HG02938 (cell line): ENCODE data around the gene PDGFRB.

ENCODE experiments used
- ATAC-seq: cut with Tn5 transposase; IDR thresholded peaks from one replicate; pipeline ENCODE4 v1.9.1; 2021; ENCODE audit warnings: mild to moderate bottlenecking, moderate library complexity; ENCODE audit not compliant: unreplicated experiment

Gene PDGFRB

DNA sequence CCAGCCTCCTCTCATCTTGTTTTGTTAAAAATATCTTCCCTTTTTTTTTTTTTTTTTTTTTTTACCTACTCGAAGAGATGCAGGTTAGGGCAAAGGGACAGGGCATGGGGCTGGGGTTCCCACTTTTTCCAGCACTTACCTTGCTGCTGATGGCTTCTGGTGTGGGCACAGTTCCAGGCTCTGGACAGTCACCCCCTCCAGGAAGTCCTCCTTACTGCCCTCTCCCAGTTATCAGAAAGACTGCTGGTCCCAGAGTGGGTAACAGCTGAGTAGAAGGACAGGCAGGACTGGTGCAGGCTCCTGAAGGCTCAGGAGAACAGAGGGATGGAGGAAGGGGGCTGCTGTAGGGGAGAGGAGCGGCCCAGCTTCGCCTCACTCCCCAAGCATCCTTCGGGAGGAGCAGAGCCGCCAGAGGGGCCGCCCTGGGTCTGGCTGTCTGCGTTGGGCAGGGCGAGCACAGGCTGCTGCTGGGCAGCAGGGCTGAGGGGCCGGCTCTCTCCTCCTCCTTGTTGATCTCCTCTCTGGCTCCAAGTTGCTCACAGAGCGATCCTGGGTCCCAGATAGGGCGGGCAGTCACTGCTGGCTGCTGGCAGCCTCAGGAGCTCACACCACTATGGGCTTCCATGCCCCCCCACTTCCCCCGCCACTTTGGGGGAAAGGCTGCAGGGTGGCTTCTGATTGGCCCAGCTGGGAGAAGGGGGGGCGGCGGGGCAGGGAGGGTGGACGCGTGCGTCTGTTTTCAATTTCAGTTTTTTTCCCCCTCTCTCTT is at the start of gene PDGFRB:
Gene PDGFRB, minus strand, starts transcription at position 588 of the 769 bp plus-strand sequence. CDS start 18,798 bp downstream, outside the sequence.
- no peak for ATAC-seq

DNA sequence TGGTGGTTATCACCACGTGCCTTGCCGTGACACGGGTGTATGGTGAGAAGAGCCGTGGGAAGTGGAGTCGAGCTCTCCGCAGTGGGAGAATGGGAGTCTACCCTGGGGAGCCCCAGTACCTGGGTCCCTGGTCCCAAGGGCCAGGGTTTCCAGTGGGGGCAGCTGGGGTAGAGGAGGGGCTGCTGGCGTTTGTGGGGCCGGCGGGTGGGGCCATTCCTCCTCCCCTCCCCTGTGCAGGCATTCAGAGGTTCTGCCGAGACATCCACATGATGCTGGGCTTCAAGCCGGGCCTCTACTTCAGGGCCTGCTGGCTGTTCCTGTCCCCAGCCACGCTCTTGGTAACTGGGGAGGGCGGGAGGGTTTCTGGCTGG is 48.9 kb upstream of the PDGFRB start:
- ATAC-seq = no peak

DNA sequence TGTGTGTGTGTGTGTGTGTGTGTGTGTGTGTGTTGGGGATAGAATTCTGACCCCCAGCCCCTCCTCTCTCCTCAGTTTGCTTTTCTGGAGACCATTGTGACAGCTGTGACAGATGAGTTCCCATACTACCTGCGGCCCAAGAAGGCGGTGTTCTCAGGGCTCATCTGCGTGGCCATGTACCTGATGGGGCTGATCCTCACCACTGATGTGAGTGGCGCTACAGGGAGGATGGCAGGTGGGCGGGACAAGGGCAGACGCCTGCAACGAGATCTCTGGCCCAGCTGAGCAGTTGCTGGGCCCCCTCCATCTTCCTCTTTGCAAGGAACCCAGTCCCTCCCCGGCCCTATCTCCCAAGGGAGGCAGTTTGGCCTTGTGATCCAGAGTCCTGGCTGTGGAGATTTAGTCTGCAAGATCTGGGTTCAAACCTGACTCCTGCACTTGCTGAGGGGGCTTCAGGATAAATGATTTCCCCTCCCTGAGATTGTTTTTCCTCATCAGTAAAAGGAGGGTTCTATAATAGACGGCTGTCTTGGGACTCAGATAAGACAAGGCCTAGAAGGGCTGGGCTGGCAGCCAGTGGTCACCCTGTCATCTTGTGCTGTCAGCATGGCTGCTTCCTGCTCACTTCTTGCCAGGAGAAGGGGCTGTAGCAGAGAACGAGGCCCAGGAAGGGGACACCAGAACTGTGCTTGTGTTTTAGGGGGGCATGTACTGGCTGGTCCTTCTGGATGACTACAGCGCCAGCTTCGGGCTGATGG is 48.4 kb upstream of the PDGFRB start:
- no peak for ATAC-seq

DNA sequence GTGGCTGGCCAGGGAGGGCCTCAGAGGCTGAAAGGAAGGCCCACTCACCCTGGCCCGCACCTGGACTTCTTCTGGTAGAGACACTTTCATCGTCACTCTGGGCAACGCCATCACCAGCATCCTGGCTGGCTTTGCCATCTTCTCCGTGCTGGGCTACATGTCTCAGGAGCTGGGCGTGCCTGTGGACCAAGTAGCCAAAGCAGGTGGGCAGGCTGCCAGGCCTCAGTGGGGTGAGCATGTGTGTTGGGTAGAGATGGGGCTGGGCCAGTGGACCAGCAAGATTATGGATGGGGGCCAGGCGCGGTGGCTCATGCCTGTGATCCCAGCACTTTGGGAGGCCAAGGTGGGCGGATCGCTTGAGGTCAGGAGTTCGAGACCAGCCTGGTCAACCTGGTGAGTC is 46.9 kb upstream of the PDGFRB start:
- ATAC-seq = no peak

DNA sequence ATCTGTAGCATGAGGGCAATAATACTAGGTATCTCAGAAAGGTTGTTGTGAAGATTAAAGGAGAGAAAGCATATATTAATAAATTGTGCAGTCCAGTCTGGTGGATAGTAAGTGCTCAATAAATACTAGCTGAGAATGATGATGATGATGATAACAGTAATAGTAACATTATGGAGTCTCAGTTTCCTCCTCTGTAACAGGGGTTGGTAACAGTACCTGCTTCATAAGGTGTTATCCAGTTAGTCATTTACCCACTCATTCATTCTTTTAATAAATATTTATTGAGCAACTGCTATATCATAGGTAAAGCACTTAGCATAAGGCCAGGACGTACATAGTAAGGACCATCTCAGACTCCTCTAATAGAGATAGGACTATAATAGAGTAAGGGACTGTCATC is 41.8 kb upstream of the PDGFRB start:
- ATAC-seq = no peak

DNA sequence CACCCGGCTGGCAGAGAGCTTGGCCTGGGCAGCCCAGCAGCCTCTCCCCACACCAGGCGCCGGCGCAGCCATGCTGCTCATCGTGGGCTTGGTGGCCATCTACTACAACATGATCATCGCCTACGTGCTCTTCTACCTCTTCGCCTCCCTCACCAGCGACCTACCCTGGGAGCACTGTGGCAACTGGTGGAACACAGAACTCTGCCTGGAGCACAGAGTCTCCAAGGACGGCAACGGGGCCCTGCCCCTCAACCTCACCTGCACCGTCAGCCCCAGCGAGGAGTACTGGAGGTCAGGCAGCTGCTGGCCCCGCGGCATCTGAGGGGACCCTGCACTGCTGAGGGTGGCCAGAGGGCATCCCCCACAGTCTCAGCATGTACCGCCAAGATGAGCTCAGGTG is 41.3 kb upstream of the PDGFRB start:
- ATAC-seq = no peak

DNA sequence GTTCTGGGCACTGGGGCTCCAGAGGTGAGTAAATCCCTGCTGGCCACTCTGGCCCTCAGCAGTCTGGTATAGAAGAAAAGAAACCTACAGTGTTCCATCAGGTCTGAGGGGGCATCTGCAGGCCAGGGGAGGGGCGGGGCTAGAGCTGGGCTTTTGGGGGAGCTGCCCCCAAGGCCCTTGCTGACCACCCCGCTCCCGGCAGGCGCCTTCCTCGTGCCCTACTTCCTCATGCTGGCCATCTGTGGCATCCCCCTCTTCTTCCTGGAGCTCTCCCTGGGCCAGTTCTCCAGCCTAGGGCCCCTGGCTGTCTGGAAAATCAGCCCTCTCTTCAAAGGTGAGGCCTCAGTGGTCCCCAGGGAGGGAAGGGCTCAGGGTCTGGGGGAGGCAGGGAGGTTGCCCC is 40.9 kb upstream of the PDGFRB start:
- no peak for ATAC-seq

DNA sequence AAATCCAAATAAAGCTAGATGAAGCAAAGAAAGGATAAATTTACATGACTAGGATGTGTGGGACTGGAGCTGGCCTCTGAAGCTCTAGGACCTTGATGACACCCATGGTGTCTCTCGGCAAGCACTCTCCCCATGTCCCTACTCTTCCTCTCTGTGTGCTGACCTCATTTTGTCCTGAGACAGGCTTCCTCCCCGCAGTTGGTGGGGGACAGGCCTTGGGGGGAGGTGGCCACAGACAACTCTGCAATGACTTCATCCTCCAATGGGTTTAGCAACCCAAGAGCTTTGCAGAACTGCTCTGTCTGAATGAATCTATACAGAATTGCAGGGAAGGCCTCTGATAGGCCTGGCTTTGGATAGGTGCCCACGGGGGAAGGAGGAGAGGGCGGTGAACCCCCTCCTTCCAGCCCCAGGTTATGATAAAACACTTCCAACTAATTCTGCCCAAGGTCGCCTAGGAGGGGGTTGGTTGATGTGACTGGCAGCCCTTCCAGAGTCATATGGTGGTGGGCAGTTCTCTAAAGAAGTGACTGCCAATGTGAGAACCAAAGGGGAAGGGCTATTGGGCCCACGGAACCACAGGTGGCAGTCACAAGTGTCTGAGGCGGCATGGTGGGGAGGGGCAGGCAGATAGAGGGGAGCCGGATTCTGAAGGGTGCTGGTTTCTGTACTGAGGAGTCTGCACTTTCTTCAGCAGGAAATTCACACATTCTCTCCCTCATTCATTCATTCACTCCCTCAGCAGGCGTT is 40.3 kb upstream of the PDGFRB start:
- ATAC-seq = no peak

DNA sequence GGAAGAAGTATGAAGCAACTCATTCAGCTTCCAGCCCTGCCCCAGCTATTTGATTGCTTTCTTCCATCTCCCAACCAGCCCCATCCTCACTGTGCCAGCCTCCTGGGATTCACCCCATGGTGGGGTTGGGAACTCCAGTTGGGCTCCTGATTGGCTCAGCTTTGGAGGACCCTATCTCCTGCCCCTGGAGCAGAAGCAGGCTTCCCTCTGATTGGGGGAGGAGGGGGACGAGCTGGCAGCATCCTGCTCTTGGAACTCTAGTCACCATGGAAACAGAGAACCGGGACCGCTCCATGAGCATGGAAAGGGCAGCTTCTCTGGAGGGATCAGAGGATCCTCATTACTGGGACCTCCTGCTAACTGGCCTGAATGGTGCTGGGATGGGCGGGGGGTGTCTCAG is 36.8 kb upstream of the PDGFRB start:
- no peak for ATAC-seq

DNA sequence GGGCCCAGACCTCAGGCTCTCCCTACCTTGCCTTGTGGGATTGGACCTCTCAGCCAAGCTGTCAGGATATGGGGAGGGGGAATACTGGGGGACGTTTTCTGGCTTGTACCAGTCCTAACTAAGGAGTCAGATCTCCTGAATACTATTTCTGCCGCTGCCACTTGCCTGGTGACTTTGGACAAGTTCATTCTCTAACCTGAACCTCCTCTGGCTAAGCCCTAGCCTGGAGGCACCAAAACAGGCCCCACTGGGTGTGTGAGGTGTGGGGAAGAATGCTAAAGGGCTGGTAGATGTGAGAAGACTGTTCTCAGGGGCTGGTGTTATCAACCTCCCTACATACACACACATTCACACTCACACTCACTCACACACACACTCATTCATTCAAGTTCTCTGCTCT is 35.3 kb upstream of the PDGFRB start:
- no peak for ATAC-seq

DNA sequence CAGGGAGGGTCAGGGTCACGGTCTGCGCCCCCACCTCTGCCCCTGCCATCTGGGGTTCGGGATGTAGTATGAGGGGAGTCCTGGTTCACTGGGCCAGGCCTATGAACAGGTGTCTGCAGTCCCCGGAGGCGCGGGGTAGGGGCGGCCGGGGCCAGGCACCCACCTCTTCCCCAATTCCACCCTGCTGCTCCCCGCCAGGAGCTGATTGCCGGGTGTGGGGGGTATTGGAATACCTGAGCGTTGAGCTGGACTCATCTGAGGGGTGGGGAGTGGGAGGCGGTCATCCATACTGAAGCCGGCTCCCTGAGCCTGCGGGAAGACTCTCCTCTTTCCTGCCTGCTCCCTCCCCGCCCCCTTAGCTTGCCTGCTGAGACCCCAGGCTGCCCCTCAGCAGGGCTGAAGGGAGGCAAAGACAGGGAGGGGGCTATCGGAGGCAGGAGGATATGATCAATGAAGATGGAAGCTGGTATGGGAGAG is 34.9 kb upstream of the PDGFRB start:
- no peak for ATAC-seq

DNA sequence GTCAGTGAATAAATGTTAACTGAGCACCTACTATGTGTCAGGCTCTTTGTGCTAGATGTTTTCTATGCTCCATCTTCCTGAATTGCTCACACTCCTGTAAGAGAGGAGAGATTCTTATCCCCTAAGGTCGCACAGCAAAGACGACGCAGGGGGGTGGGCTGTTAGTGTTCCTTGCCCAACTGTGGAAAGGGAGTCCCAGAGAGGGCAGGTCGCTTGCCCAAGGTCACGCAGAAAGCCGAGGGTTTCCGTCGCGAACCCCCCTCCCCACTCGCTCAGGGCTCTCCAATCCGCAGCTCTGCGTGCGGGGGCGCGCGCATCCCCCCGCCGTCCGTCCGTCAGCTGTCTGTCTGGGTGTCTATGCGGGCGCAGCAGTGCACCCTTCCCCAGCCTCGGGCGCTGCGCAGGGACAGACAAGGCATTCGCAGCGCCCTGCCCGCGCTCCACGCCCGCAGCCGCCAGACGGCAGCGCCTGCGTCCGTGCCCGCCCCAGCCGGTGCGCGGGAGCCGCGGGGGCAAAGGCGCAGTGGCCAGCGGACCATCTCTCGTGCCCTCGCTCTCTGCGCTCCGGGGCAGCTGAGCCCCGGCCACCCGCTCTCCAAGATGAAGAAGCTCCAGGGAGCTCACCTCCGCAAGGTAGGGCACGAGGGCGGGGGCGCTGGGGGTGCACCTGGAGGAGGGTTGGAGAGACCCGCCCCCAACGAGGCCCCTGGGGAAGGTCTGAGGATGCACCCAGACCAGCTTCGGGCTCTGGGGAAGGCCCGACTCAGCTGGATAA is 34.3 kb upstream of the PDGFRB start, which contains the start of gene SLC6A7:
Gene SLC6A7, plus strand, starts transcription at position 335 of the 775 bp plus-strand sequence. Its CDS starts 266 bp downstream, at position 601.
- no peak for ATAC-seq

DNA sequence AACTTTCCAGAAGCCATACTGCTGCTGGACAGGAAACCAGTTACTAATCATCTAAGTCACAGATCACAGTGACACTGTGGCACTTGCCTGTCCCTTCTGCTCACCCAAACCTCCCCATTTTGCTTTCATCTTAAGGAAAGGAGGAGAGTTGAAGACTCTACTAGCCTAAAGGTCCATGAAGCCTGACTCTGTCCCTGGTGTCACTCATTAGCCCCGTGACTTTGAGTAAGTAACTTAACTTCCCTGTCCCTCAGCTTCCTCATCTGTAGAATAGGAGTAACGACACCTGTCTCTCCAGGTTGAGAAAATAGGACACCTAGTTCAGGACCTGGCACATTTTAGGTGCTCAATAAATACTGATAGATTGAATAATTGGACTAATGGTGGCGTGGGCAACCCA is 33.7 kb upstream of the PDGFRB start:
- ATAC-seq = no peak

DNA sequence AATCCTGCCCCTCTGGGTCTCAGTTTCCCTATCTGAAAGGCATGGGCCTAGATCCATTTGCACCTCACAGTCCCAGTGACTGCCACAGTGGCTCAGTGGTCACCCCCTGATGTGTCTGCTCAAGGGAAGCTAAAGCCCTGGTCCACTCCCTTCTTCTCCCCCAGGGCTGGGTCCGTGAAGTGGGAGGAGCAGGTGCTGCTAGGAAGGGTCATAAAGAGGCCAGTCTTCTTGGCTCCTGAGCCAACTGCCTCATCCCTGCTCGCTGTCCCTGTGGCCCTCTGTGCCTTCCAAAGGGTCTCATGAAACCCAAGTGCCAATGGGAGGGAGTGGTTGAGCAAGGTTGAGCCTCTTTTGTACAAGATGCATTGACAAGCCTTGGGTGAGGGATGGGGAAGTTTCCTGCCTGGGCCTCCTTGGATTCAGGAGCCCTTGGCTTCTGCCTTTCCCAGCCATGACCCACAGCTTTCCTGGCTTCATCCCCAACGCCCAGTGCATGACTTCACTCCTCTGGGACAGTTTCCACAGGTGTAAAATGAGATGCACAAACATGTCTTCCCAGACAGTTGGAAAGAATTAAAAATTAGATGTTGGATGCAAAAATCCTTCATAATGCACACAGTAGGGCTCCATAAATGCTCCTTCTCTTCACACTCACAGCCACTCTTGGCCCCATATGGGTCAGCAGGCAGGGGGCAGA is 32.6 kb upstream of the PDGFRB start:
- no peak for ATAC-seq

DNA sequence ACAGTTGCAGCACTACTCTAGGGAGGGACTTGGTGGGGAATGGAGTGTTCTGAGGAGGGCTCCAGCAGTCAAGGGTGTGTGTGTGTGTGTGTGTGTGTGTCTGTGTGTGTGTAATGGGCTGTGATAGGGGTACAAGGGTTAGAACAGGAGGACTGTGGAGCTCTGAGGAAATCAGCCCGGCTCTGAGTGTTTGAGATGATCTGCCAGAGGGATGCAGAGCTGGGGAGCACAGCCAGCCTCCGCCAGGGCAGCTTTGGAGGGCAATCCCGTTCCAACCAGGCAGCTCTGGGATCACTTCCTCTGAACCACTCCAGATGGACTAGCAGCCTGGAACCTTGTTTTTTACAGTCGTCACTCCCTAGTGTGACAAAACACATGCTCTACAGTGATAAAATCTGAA is 31.3 kb upstream of the PDGFRB start:
- ATAC-seq = no peak

DNA sequence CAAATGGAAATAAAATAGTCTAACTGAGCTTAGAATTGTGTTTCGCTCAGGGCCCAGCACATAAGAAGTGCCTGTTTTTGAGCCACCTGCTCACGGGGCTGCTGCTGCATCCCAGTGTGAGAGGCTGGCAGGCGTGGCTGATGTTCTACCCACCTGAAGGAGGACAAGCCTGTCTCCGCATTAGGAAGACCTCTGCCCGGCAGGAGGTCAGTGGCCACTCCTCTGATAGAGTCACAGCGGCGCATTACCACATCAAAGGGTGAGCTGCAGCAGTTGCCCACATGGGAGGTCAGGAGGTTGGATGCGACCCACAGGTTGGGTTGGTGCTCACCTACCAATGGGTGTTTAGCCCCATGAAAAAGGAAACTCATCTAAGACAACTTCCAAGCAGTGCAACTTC is 30.5 kb upstream of the PDGFRB start:
- ATAC-seq = no peak

DNA sequence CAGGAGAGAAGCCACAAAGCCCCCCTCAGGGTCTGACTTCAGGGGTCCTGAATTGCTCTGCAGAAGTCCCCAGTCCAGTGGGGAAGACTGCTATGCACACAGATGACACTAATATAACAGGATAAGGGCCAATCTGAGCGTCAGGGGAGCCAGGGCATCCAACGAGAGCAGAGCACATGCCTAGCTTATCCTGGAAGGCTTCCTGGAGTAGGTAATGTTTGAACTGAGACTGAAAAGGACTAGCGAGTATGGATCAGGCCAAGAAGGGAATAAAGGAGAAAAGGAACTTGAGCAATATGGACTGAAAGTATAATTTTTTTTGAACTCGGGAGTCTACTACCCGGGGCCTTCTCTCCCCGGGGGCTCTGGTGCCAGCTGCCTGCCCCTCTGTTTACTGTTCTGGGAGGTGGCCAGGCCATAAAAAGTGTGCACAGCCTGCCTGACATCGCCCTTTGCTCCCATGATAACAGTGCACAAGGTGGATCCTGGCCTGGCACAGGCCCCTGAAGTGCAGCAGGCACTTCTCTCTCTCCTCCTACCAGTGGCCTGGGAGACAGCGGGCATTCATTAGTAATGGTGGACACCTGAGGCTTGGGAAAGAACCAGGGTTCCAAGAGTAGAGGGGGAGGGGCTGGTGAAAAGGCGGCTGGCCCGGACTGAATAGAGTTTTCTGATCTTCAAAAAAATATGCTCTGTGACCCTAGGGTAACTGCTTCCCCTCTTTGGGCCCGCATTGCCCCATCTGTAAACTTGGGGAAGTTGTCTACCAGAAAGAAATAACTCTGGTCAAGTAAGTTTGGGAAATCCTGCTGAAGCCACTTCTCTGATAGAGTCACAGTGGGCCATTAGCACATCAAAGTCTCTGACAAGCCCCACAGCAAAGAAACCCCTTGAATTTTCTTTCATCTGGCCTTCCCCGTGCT is 29.6 kb upstream of the PDGFRB start:
- no peak for ATAC-seq

DNA sequence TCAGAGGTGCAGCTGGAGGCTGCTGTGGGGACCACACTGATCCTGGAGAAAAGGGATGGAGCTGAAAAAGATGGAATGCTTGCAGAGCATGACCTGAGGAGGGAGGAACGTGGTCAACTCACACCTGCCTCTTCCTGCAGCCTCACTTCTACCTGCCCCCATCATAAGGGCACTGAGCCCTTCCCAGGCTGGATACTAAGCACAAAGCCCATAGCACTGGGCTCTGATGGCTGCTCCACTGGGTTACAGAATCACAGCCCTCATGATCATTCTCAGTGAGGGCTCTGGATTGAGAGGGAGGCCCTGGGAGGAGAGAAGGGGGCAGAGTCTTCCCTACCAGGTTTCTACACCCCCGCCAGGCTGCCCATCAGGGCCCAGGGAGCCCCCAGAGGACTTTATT is 28.4 kb upstream of the PDGFRB start:
- ATAC-seq = no peak

DNA sequence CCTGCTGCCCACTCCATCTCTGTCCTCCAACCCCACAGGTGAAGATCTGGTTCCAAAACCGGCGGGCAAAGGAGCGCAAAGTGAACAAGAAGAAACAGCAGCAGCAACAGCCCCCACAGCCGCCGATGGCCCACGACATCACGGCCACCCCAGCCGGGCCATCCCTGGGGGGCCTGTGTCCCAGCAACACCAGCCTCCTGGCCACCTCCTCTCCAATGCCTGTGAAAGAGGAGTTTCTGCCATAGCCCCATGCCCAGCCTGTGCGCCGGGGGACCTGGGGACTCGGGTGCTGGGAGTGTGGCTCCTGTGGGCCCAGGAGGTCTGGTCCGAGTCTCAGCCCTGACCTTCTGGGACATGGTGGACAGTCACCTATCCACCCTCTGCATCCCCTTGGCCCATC is 27.8 kb upstream of the PDGFRB start:
- no peak for ATAC-seq
